GM15510 (cell line): Measurements from ENCODE around the gene NAALADL2.

Experiments used
- POLR2A ChIP-seq: IDR thresholded peaks from 3 replicates; pipeline ENCODE4 v1.6.1; 2011; ENCODE audit warnings: borderline replicate concordance; ENCODE audit not compliant: insufficient read length; ENCODE audit errors: extremely low read depth

Gene NAALADL2

DNA sequence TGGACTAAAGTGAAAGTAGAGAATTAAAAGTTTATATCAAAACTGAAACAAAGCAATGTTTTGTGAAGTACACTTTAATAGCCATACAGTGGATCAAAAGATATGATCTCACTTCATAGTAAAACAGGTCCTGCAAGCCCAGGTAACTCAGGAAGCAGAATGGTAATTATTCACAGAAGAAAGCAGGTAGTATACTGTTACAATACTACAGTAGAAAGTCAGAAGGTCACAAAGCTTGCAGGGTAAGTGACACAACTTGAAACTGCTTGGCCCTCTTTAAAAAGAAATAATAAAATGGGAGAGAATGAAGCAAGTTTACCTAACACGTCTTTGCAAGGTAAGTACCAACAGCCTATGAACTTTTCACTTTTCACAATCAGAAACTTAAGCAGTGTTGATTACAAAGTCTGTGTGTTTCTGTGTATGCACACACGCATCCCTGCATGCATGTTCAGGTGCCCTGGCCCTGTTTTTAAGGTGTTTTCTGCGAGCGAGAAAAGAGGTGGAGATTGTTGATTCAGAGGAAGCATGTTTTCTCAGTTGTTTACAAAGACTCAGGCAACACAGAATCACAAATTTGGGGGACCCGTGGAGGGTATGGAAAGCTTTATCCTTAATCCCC, at the start of gene NAALADL2:
NAALADL2 (plus strand) TSS at position 221 of the 622 bp plus-strand sequence.
- TF ChIP-seq POLR2A, result no peak

DNA sequence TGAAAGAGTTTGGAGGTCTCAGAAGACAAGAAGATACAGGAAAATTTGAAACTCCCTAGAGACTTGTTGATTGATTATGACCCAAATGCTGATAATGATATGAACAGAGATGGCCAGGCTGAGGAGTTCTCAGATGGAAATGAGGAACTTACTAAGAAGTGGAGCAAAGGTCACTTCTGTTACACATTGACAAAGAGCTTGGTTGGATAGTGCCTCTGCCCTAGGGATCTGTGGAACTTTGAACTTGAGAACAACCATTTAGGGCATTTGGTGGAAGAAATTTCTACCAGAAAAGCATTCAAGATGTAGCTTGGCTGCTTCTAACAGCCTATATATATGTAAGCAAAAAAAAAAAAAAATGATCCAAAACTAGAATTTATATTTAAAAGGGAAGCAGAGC, 48.9 kb upstream of the NAALADL2 start:
- no peak for TF ChIP-seq POLR2A

DNA sequence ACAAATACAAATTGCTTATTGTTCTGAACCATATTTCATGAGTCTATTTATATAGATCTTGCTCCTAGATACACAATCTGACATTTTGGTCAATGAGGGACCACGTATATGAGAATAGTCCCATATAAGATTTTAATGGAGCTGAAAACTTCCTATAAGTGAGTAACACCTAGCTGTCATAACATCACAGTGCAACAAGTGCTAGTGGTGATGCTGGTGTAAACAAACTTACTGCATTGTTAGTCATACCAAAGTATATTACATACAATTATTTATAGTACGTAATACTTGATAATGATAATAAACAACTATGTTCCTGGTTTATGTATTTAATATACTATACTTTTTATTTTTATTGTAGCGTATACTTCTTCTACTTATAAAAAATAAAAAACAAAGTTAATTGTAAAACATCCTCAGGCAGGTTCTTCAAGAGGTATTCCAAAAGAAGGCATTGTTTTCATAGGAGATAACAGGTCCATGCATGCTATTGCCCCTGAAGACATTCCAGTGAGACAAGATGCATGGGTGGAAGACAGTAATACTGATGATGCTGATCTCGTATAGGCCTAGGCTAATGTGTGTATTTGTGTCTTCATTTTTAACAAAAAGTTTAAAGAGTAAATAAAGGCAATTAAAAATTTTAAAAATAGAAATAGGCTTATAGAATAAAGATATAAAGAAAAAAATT, 46.8 kb upstream of the NAALADL2 start:
- no peak for TF ChIP-seq POLR2A

DNA sequence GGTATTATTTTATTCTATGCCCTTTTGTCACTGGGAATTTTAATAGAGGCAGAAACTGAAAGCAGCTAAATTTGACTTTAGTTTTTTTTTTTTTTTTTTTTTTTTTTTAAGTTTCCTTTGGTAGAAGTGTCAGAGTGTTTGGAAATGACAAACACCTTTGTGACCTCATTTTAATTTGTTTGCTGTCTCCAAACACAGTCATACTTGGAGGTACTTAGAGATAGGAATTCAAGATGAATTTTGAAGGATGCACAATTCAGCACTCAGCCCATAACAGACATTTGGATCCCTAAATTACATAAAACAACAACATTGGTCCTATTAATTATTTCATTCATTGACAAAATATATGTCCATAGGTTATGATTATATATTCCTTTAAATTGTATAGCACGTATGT, 43.4 kb upstream of the NAALADL2 start:
- no peak for TF ChIP-seq POLR2A

DNA sequence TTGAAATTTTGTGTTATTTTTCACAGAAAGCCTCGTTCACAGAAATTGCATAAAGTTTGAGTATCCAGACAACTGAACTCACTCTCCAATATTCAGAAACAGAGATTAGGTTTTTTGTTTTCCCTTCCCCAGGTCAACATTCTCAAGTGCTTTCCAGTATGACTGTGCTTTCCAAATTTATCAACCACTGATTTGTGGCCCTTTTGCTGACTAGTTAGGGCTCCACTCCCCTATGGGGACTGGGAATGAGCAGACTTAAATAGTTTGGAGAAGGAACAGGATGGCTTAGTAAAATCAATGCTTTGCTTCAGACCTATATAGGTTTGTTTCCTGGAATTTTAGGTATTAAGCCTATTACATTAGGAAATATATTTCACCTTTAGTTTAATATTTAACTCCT, 38.2 kb upstream of the NAALADL2 start:
- no peak for TF ChIP-seq POLR2A

DNA sequence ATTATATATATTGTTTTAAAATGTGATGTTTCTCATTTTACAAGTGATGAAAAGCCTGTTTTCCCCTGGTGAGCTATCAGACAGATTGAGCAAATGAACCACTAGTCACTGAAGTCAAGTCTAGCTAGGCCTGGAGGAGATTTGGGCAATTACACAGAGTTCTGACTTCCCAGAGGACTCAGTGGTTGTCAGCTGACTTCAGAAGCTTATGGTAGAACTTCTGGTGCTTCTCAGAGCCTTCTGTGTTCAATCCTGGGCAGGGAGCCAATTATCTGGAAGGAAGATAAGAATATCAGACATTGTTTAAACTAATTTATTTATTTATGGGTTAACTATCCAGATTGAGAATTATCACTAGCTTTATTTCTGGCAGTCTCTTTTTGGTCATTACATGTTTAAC, 37.7 kb upstream of the NAALADL2 start:
- no peak for TF ChIP-seq POLR2A

DNA sequence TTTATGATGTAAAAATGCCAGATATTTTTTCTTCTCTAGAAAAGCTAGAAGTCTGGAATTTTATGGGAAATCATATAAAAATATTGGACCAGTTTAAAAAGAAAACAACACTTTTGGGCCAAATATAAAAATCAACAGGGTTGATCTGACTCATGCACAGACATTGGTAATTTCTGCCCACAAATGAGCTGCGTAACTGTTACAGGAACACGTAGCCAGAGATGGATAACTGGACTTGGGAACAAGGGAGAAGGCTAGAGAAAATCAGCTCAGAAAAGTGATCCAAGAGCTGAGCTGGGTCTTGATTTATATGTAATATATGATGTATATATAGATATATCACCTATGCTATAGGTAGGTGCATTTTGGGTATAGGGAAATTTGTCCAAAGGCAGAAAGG, 36.8 kb upstream of the NAALADL2 start:
- no peak for TF ChIP-seq POLR2A

DNA sequence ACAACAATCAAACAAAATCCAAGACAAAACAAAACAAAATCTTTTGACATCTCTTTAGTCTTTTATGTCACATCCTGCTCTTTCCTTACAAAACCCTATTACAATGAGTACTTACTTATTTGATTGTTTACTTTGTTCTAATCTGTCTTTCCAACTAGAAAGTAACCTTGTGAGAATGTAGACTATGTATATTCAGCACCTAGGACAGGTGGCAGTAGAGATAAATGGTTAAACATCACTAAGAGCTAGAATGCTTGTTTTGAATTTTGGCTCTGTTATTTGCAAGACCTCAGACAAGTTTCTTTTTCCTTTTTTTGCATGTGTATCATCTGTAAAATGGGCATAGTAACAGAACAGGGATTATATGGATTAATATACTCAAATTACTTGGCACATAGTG, 33.1 kb upstream of the NAALADL2 start:
- TF ChIP-seq POLR2A, result no peak

DNA sequence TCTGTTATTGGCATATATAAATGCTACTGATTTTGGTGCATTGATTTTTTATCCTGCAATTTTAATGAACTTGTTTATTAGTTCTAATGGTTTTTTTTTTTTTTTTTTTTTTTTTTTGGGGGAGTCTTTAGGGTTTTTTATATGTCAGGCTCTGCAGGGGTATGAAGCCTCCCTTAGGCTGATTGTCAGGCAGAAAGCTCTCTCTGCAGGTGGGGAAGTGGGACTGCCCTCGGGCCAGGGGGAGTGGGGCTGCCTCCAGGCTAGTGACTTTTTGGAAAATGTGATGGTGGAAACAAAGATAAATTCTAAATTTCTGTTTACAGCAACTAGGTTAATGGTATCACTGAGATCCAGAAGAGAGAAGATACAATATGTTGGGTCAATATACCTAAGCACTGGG, 14.4 kb upstream of the NAALADL2 start:
- TF ChIP-seq POLR2A, result no peak

DNA sequence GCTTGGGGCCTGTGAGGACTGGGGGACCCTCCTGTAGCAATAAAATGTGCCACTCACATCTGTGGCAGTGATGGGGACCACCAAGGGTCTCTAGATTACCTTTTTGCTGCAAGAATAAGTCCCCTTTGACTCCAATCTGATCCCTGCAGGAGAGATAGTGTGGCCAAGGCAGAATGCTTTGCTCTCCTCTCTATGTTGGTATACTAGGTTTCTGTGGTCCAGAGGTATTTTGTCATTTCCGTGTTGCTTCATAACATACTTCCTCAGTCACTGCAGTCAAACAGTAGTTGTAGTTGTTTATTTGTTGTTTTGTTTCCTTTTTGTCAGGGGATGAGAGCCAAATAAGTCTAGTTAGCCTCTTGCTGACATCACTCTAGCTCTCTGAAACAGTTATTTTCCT, 13.1 kb upstream of the NAALADL2 start:
- no peak for TF ChIP-seq POLR2A

DNA sequence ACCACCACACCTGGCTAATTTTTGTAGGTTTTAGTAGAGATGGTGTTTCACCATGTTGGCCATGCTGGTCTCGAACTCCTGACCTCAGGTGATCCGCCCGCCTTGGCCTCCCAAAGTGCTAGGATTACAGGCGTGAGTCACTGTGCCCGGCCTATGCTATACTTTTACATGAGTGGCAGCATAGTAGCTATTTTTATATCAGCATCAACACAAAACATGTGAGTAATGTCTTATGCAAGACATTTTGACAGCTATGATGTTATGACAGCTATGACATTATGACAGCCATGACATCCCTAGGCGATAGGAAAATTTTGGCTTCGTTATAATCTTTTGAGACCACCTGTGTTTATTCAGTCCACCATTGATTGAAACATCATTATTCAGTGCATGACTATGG, 4.1 kb upstream of the NAALADL2 start:
- TF ChIP-seq POLR2A, result no peak

DNA sequence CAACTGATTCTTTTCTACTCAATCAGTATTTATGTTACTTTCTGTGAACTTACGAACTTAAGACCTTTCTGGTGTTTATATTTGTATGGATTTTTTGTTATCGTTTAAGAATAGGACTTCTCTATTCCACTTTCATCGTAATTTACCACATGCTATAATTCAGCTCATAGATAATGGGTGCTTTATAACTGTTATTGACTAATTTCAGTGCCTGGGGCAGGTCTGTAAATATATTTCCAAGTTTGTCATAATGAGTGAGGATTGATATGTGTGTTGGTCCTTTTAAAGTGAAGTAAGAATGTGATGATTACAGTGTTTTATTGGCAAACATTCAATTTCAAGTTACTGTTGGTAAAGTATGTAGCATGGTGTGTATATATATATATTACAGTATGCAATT, 1.8 kb upstream of the NAALADL2 start:
- TF ChIP-seq POLR2A, result no peak

DNA sequence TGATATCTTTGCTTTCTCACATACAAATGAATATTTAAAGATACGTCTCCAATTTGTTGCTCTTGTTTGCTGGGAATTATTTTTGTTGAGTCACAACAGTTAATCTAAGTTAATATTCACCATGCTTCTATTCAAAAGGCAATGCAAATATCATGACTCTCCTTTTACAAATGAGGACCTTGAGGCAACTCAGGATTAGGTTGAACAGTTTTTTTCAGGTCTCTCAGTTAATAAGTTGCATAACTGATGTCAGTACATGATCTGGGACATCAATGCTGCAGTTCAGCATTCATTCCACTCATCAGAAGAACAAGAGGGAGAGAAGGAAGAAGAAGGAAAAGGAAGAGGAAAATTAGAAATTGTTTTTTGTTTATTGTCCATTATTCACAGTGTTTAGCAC, 781 bp upstream of the NAALADL2 start:
- TF ChIP-seq POLR2A, result no peak

DNA sequence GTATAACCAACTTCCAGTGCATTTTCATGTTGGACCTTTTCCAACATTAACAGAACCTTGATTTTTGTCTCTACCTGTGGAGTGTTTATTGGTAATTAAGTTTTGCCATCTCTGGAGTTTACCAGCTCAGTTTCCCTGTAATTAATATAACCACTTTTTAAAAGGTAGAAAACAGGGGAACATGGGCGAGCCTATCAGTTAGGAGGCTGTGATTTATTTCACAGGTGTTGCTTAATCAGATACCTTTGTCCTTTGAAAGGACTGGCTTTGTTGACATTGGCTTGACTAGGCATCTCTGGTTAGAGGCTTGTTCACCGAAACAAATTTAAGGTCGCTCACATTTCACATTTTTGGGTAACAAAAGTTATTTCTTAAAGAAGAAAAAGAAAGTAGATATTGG, 622 bp downstream of the NAALADL2 start:
- no peak for TF ChIP-seq POLR2A

DNA sequence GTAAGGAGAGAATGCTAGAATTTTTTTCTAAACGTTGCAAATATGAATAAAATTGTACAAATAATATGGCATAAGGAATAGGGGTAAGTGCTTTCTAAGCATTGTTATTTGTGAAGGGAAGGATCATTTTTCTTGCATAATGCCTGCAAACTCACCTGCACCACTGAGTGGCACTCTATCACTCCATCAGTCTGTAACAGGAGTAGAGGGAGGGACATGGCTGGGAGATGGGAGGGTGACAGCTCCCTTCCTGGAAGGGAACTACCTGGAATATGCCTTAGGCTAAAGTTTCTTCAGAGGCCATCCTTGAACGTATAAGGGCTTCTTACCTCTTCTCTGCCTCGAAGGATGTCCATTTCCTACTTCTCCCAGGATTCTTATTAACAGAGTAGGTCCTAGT, 3.0 kb downstream of the NAALADL2 start:
- TF ChIP-seq POLR2A, result no peak

DNA sequence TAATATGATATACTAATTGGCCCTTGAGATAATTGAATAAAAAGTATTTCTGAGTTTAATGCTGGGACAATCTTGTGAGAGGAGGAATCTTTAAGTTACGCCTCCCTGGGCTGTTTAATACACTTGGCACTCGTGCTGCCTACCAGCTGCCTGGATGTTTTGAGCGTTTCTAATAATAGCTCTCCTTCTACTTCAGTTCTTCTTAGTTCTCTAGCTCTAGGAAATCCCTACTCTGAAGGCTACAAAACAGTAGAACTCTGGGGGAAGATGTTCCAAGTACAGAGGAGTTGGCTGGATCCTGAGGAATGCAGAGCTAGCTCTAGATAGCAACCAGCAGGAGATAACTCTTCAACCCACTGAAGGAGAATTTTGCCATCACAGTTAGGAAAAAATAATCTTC, 3.5 kb downstream of the NAALADL2 start:
- TF ChIP-seq POLR2A, result no peak
